ENCODE data around the gene NEK6.

GRCh38 chr9:124268248-124268647 is 10.5 kb downstream of the NEK6 start:
- TF ChIP-seq FOXM1 (IDR thresholded peaks at IDR 0.05; ENCODE audit: borderline replicate concordance, low read depth) (no peak), RAD21 (IDR thresholded peaks at IDR 0.05; ENCODE audit: low read depth) (no peak), EP300 (IDR thresholded peaks at IDR 0.05; ENCODE audit: borderline replicate concordance) (no peak), CEBPB (IDR thresholded peaks at IDR 0.05) (no peak), REST (IDR thresholded peaks at IDR 0.05; ENCODE audit: low read depth) (no peak)

Data from Ishikawa (cell line).